RCC 7860 (cell line): ENCODE results near the gene RUNX1.
"Not testable (repeated sequence)": the region's sequence is repeated elsewhere in the genome, so short reads cannot be mapped to it uniquely, and the experiment has no call there.

Experiments
- DNase-seq: peaks from one replicate; pipeline ENCODE4 v3.0.0-alpha.2; 2015; ENCODE audit warnings: low spot score
- FAIRE-seq: peaks from 2 replicates; lab custom pipeline; 2012; peaks lifted over from hg19 to GRCh38; lab: Jason Lieb, UNC

Gene RUNX1

GRCh38 chr21:34994766-34995631 is 54.1 kb downstream of the RUNX1 start:
- FAIRE-seq, result peak; percentile 85
- peak; percentile 26 for DNase-seq

GRCh38 chr21:34993521-34993921 is 55.6 kb downstream of the RUNX1 start:
- FAIRE-seq, DNase-seq: not testable (repeated sequence)

GRCh38 chr21:34992736-34993398 is 56.2 kb downstream of the RUNX1 start:
- FAIRE-seq, result peak; percentile 86
- peak; percentile 83 for DNase-seq

GRCh38 chr21:34992180-34992579 is 56.9 kb downstream of the RUNX1 start:
- DNase-seq (no peak), FAIRE-seq (no peak)

- no peak for FAIRE-seq
- DNase-seq, result no peak
These were observed 57.6 kb downstream of the RUNX1 start for GRCh38 chr21:34991366-34991957.

- no peak for DNase-seq
- FAIRE-seq, result no peak
These were observed 58.3 kb downstream of the RUNX1 start for GRCh38 chr21:34990842-34991241.

GRCh38 chr21:34989337-34990151 is 59.6 kb downstream of the RUNX1 start:
- peak; percentile 41 for DNase-seq
- FAIRE-seq, result no peak

- FAIRE-seq (no peak), DNase-seq (no peak)
These were observed 60.5 kb downstream of the RUNX1 start for GRCh38 chr21:34988625-34989024.

GRCh38 chr21:34988139-34988538 is 61.0 kb downstream of the RUNX1 start:
- DNase-seq (no peak), FAIRE-seq (no peak)

- no peak for DNase-seq
- FAIRE-seq, result no peak
These were observed 61.5 kb downstream of the RUNX1 start for GRCh38 chr21:34987501-34988072.

GRCh38 chr21:34986561-34987500 is 62.3 kb downstream of the RUNX1 start:
- DNase-seq (peak; percentile 89), FAIRE-seq (peak; percentile 91)

- no peak for DNase-seq
- no peak for FAIRE-seq
These were observed 64.6 kb downstream of the RUNX1 start for GRCh38 chr21:34984356-34985058.

GRCh38 chr21:34983680-34984086 is 65.4 kb downstream of the RUNX1 start:
- peak; percentile 84 for DNase-seq
- no peak for FAIRE-seq

- DNase-seq (no peak), FAIRE-seq (no peak)
These were observed 67.3 kb downstream of the RUNX1 start for GRCh38 chr21:34981791-34982190.

- FAIRE-seq (no peak), DNase-seq (no peak)
These were observed 68.5 kb downstream of the RUNX1 start for GRCh38 chr21:34980423-34981115.

- DNase-seq (no peak), FAIRE-seq (no peak)
These were observed 69.7 kb downstream of the RUNX1 start for GRCh38 chr21:34979383-34979782.

GRCh38 chr21:34977333-34977732 is 71.8 kb downstream of the RUNX1 start:
- no peak for DNase-seq
- FAIRE-seq, result no peak
